Kidney (tissue), 14 donors: ENCODE data around the gene EPAS1. TPM values are rescaled to one million over a fixed set of nuclear protein-coding genes. Genes with fewer than 3 reads are reported as not detected.

Experiments used
- DNase-seq, 5 donors: peaks; one replicate each; pipeline ENCODE4 v3.0.0-alpha.2; 2013 to 2020
- FAIRE-seq: peaks from 2 replicates; lab custom pipeline; 2012; peaks lifted over from hg19 to GRCh38; lab: Jason Lieb, UNC
- H3K27ac ChIP-seq, 2 donors: one replicate each; pipeline ENCODE4 v1.7.0; 2013; ENCODE audit warnings: low read depth in 2 of 2, low read length in 2 of 2, inconsistent platforms in 1 of 2
- H3K27me3 ChIP-seq: one replicate; pipeline ENCODE4 v1.7.1; 2013; ENCODE audit warnings: low read length, inconsistent platforms; ENCODE audit not compliant: control insufficient read depth, insufficient read depth
- H3K36me3 ChIP-seq, 3 donors: one replicate each; pipeline versions ENCODE4 v1.7.0 to v1.7.1; 2013; ENCODE audit warnings: low read length in 3 of 3, control low read depth in 1 of 3, inconsistent platforms in 1 of 3; ENCODE audit not compliant: insufficient read depth in 3 of 3, control insufficient read depth in 2 of 3
- H3K4me1 ChIP-seq, 3 donors: one replicate each; pipeline versions ENCODE4 v1.7.0 to v1.7.1; 2013; ENCODE audit warnings: low read length in 3 of 3, inconsistent platforms in 1 of 3, low read depth in 1 of 3; ENCODE audit not compliant: control insufficient read depth in 2 of 3, insufficient read depth in 2 of 3
- H3K4me3 ChIP-seq, 3 donors: one replicate each; pipeline versions ENCODE4 v1.7.0 to v1.8.1; 2013; ENCODE audit warnings: low read length in 3 of 3, control low read depth in 1 of 3, inconsistent platforms in 1 of 3
- H3K9ac ChIP-seq, 3 donors: one replicate each; pipeline versions ENCODE4 v1.7.0 to v1.7.1; 2013; ENCODE audit warnings: low read length in 3 of 3, control low read depth in 1 of 3, inconsistent platforms in 1 of 3
- H3K9me3 ChIP-seq, 3 donors: one replicate each; pipeline versions ENCODE4 v1.7.0 to v1.7.1; 2013; ENCODE audit warnings: low read length in 3 of 3, control low read depth in 1 of 3, inconsistent platforms in 1 of 3; ENCODE audit not compliant: control insufficient read depth in 2 of 3, insufficient read depth in 1 of 3
- CTCF ChIP-seq: IDR thresholded peaks from 3 replicates; pipeline ENCODE4 v1.5.1; 2012; ENCODE audit warnings: mild to moderate bottlenecking, moderate library complexity, borderline replicate concordance; ENCODE audit not compliant: insufficient read depth; ENCODE audit errors: extremely low read depth
- intact Hi-C: fragments of 100-400 bp; cut with DNase I; formaldehyde crosslinking; loops from one replicate; pipeline ENCODE4 v1.11.1; 2022
- polyA plus RNA-seq: library from polyadenylated mRNA; stranded (reverse); fragments of 350-450 nt; fragmentation: Illumina TruSeq; extraction: RNeasy Lipid Tissue Mini Kit (QIAGEN cat#74804); gene quantifications from one replicate; pipeline ENCODE4 v1.2.3, GENCODE V29; 2014; ENCODE audit warnings: low read depth, low replicate concordance; ENCODE audit not compliant: insufficient read depth
- total RNA-seq: library from RNA; stranded (reverse); fragmentation: NEBNext Ultra II Directional; extraction: Animal tissue kit (Norgen Biotek cat#: 25700); gene quantifications from one replicate; pipeline ENCODE4 v1.2.1, GENCODE V29; 2021
- donor health status: control.
- donor health status: control.
- donor health status: control.
- donor health status: control.
- donor health status: control.
- donor health status: DM: yes; HTN: yes; CAD: no.
- donor health status: Normal renal cell carcinoma (clear cell type).

Gene EPAS1
- total and polyA plus RNA-seq, 2 donors from 2014 or later: 142 to 398 TPM

GRCh38 chr2:46366668-46367052 lies 69.5 kb downstream of the EPAS1 start:
- Histone ChIP-seq H3K27ac (peak overlapping the region in 1 of 2 donors; percentile 7), H3K9me3 (no peaks in the 10 kb centered on the region), H3K4me1 (peaks cover 0 to 3% (median 2%) of the 10 kb centered on the region in 3 donors), H3K27me3 (no peaks in the 10 kb centered on the region), H3K4me3 (no peak overlapping the region), H3K9ac (no peak overlapping the region), H3K36me3 (peaks cover 0 to 48% (median 23%) of the 10 kb centered on the region in 3 donors)
- no peak for TF ChIP-seq CTCF
- DNase-seq: peak in 3 of 5 donors; percentile 45 to 68 (median 60)
- intact Hi-C loops: loop anchor here (10.0 kb wide), 1 partner anchor 302 kb away; no protein-coding TSS in a partner anchor
- FAIRE-seq: no peak

- Histone ChIP-seq H3K4me1 (peaks cover 0 to 3% (median 2%) of the 10 kb centered on the region in 3 donors), H3K36me3 (peaks cover 0 to 46% (median 27%) of the 10 kb centered on the region in 3 donors), H3K4me3 (no peak overlapping the region), H3K27ac (no peak overlapping the region), H3K27me3 (no peaks in the 10 kb centered on the region), H3K9me3 (no peaks in the 10 kb centered on the region), H3K9ac (no peak overlapping the region)
- no peak for TF ChIP-seq CTCF
- peak in 2 of 5 donors; percentile 33 to 46 for DNase-seq
- intact Hi-C loops: loop anchor here (10.0 kb wide), 1 partner anchor 302 kb away; no protein-coding TSS in a partner anchor
- no peak for FAIRE-seq
Observed at GRCh38 chr2:46367286-46367685, 70.1 kb downstream of the EPAS1 start.

- no peak for TF ChIP-seq CTCF
- peaks cover 0 to 51% (median 34%) of the 10 kb centered on the region in 3 donors for H3K36me3 ChIP-seq
- H3K27ac ChIP-seq: no peak overlapping the region
- peaks cover 0 to 3% (median 2%) of the 10 kb centered on the region in 3 donors for H3K4me1 ChIP-seq
- FAIRE-seq (no peak), DNase-seq (no peak)
- intact Hi-C loops: loop anchor here (10.0 kb wide), 1 partner anchor 304 kb away; no protein-coding TSS in a partner anchor
- no peak overlapping the region for H3K4me3 ChIP-seq
- no peak overlapping the region for H3K9ac ChIP-seq
- no peaks in the 10 kb centered on the region for H3K9me3 ChIP-seq
- no peaks in the 10 kb centered on the region for H3K27me3 ChIP-seq
Observed at GRCh38 chr2:46368401-46368800, 71.2 kb downstream of the EPAS1 start.

GRCh38 chr2:46369783-46370182 lies 72.6 kb downstream of the EPAS1 start:
- H3K9ac ChIP-seq: no peak overlapping the region
- H3K9me3 ChIP-seq: no peaks in the 10 kb centered on the region
- H3K27me3 ChIP-seq: no peaks in the 10 kb centered on the region
- intact Hi-C loops: loop anchor here (10.0 kb wide), 1 partner anchor 305 kb away; no protein-coding TSS in a partner anchor
- no peak for TF ChIP-seq CTCF
- no peak overlapping the region for H3K4me3 ChIP-seq
- FAIRE-seq: no peak
- peaks cover 0 to 58% (median 43%) of the 10 kb centered on the region in 3 donors for H3K36me3 ChIP-seq
- no peak for DNase-seq
- no peak overlapping the region for H3K27ac ChIP-seq
- H3K4me1 ChIP-seq: peaks cover 0 to 3% (median 0%) of the 10 kb centered on the region in 3 donors
